GM18526 (cell line): Measurements from ENCODE around the gene TTC7B.

ENCODE experiments used
- POLR2A ChIP-seq: IDR thresholded peaks from 3 replicates; pipeline ENCODE4 v1.6.1; 2011; ENCODE audit not compliant: insufficient read length; ENCODE audit errors: extremely low read depth

Gene TTC7B

GRCh38 chr14:90720832-90721231 lies 95.4 kb downstream of the TTC7B start:
- TF ChIP-seq POLR2A = no peak

- TF ChIP-seq POLR2A = no peak
These were observed 95.9 kb downstream of the TTC7B start for GRCh38 chr14:90720336-90720735.

DNA sequence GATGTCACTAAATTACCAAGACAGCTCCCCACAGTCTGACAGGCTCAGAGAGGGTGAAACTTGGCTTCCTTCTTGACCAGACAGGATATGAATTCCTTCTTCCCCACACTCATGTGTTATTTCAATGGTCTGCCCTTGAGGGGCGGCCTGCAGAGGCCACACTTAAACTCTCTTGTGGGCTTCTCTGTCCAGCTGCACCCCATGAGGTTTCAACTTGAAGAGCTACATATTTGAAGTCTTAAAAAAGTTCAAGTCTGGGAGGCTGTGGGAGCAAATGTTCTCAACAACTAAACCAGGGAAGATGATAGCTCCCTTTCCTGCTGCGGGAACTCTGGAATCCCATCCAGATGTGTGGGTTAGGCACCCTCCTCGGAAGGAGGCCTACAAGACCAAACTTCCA lies 98.3 kb downstream of the TTC7B start:
- no peak for TF ChIP-seq POLR2A

- no peak for TF ChIP-seq POLR2A
These were observed 100.2 kb downstream of the TTC7B start for GRCh38 chr14:90715993-90716392.

DNA sequence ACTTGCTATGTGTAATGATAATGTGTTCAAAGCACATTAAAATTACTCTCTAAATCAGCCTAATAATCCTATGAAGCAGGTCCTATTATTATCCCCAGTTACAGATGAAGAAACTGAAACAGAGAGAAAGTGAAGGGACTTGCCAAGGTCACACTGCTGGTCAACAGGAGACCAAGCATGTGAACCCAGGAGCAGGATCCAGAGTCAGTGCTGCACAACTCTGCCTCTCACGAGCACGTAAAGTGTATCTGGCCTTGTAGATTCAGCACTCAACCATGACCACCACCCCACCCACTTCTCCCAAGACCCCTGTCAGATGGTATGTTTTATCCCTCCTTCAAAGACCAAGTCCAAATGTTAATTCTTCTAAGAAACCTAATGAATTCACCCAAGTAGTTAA lies 100.7 kb downstream of the TTC7B start:
- no peak for TF ChIP-seq POLR2A

- TF ChIP-seq POLR2A = no peak
These were observed 101.4 kb downstream of the TTC7B start for GRCh38 chr14:90714811-90715210.

GRCh38 chr14:90704738-90705392 lies 111.4 kb downstream of the TTC7B start:
- no peak for TF ChIP-seq POLR2A

- TF ChIP-seq POLR2A = no peak
These were observed 112.1 kb downstream of the TTC7B start for GRCh38 chr14:90703841-90704737.

DNA sequence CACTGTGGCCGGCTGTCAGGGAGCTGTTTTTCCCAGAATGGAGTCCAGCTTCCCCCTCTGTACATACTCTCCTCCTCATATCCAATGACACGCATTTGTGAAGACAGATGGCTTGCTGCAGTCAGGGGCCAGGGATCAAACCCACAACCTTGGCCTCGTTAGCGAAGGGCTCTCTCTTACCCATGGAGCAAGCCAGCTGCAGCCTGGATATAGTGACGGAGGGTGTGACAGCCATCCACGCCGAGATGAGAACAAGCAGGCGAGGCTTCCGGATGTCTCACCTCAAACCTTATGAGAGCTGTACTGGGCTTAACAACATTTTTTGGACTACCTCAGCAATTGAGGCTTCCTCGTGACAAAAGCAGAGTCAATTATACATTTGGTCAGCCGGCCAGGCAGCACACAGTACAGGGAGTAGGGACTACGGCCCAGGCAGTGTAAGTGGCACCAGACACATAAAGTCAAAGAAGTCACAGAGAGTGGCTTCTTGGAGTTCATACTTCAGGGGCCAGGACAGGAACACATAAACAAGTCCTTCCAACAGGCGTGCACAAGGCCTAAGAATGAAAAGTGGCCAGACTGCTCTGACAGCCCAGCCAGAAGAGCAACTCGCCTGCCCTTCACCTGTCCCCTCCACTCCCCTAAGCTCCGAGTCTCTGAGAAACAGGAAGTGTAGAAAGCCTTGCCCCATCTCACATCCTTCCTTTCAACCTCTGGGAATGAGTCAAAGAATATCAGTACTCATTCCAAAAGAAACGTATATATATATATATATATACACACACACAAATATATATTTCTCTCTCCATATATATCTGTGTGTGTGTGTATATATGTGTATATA lies 115.1 kb downstream of the TTC7B start:
- TF ChIP-seq POLR2A = no peak

DNA sequence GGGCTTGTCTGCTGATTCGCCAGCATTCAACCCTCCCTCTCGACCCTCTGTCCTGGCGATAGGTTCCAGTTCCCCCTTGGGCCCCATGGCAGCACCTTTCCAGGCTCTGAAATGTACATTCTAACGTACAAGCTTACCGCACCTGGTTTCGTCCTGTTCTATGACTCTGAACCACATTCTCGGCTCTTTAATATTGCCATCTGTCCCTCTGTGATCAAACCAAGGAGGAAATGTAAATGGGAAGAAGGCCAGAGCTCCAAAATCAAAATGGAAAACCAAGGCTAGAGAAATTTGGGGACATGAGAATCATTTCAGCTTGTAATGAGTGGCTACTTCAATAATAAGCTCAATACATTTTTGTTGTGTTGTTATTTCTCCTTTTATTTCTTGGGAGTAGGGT lies 117.2 kb downstream of the TTC7B start:
- TF ChIP-seq POLR2A = no peak

- TF ChIP-seq POLR2A = no peak
These were observed 117.8 kb downstream of the TTC7B start for GRCh38 chr14:90698379-90698869.

GRCh38 chr14:90697577-90698206 lies 118.5 kb downstream of the TTC7B start:
- no peak for TF ChIP-seq POLR2A

GRCh38 chr14:90697132-90697531 lies 119.1 kb downstream of the TTC7B start:
- TF ChIP-seq POLR2A = no peak

DNA sequence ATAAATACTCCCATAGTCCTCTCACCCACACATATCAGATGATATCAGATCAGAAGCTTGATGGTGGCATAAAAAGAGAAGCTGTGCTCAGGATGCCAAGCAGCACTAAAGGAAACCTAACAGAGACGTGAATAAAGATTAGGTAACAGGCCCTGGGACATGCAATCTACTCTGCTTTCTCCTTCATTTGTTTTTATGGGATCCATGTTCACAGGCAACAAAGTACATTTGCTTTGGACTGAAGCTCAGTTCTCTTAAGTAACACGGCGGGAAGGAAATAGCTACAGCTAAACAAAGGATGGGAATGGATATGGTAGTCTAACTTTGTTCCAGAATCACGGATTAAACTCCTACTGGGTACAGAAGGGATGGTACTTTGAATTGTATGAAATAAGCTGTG lies 119.5 kb downstream of the TTC7B start:
- TF ChIP-seq POLR2A = no peak
